ENCODE measurements around the gene ZNF319. TPM values are rescaled to one million over a fixed set of nuclear protein-coding genes. Genes with fewer than 3 reads are reported as not detected.

Gene ZNF319
- total RNA-seq, 2 experiments from 2014 or later = 4.2 to 5.4 TPM

DNA sequence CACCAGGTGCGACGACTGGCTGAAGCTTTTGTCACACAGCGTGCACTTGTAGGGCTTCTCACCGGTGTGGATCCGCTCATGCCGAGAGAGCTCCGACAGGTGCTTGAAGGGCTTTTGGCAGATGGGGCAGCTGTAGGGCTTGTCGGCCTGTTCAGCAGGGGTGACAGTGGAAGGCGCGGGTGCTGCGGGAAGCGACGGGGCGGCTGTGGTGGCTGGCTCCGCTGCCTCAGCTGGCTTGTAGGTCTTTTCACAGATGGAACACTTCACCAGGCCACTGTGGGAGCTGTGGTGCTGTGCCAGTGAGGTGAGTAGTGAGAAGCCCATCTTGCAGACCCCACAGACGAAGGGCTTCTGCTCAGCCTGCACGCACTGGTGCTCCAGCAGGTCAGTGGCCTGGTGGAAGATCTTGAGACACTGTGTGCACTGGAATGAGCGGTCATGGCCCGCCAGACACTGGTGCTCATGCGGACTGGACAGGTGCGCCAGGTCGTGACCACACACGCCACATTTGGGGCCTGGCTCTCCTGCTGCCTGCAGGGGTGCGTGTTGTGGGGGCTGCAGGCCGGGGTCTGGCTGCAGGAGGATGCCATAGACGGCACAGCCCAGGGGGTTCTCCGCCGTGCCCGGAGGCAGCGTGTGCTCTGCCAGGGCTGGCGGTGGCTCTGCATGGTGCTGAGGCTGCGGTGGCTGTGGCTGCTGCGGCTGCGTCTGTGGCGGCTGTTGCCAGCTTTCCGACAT is 2.8 kb downstream of the ZNF319 start:
- Mint-ChIP-seq H3K27me3 (ENCODE audit: low read depth) (no peaks in the 10 kb centered on the region), H3K27ac (no peak overlapping the region), H3K36me3 (ENCODE audit: low read depth) (no peaks in the 10 kb centered on the region), H3K4me3 (no peak overlapping the region), H3K4me1 (ENCODE audit: low read depth) (peaks cover 47% of the 10 kb centered on the region), H3K9me3 (no peaks in the 10 kb centered on the region)
- intact Hi-C loops (cut with micrococcal nuclease) = no loop called here
- DNase-seq = no peak
- CTCF ChIA-PET = interaction anchor here (1.0 to 3.8 kb wide), 2 partner anchors 18 to 98 kb away, joined by 3 to 30 read pairs; no protein-coding TSS in a partner anchor

- H3K4me3 Mint-ChIP-seq = no peak overlapping the region
- CTCF ChIA-PET = interaction anchor here (3.8 kb wide), 1 partner anchor 98 kb away, joined by 30 read pairs; no protein-coding TSS in a partner anchor
- intact Hi-C loops (cut with micrococcal nuclease) = no loop called here
- DNase-seq = no peak
- peaks cover 41% of the 10 kb centered on the region for H3K4me1 Mint-ChIP-seq (ENCODE audit: low read depth)
- H3K27me3 Mint-ChIP-seq (ENCODE audit: low read depth) = no peaks in the 10 kb centered on the region
- no peaks in the 10 kb centered on the region for H3K36me3 Mint-ChIP-seq (ENCODE audit: low read depth)
- H3K9me3 Mint-ChIP-seq = no peaks in the 10 kb centered on the region
- H3K27ac Mint-ChIP-seq = no peak overlapping the region
Observed at GRCh38 chr16:57997176-57997527, 3.3 kb downstream of the ZNF319 start.

DNA sequence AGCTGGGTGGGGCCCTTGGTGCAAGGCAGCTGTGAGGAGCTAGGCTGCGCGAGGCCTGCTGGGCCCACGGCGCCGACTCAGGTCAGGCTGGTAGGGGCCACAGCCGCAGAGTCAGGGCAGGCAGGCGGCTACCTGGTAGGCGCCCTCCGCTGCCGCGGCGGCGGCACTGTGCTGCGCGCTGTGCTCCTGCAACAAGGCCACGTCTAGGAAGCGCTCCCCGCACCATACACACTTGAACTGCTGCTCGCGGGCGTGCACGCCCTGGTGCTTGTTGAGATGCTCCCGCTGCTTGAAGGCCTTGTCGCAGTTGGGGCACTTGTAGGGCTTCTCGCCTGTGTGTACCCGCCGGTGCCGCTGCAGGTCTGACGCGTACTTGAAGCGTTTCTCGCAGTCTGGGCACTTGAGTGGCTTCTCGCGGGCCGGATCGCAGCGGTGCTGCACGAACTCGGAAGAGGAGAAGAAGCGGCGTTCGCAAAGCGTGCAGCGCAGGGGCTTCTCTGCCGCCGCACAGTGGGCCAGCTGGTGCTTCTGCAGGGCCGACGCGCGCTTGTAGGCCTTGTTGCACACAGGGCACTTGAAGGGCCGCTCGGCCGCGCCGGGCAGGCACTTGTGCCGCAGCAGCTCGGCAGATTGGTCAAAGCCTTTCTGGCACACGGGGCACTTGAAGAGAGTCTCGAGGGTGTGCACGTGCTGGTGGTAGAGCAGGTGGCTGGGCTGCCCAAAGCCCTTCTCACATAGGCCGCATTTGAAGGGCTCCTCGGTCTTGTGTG is 3.9 kb downstream of the ZNF319 start:
- intact Hi-C loops (cut with micrococcal nuclease) = no loop called here
- no peak for DNase-seq
- H3K36me3 Mint-ChIP-seq (ENCODE audit: low read depth) = no peaks in the 10 kb centered on the region
- no peak overlapping the region for H3K4me3 Mint-ChIP-seq
- no peaks in the 10 kb centered on the region for H3K27me3 Mint-ChIP-seq (ENCODE audit: low read depth)
- no peaks in the 10 kb centered on the region for H3K9me3 Mint-ChIP-seq
- CTCF ChIA-PET = no interaction called here
- H3K4me1 Mint-ChIP-seq (ENCODE audit: low read depth) = peaks cover 36% of the 10 kb centered on the region
- H3K27ac Mint-ChIP-seq = no peak overlapping the region

DNA sequence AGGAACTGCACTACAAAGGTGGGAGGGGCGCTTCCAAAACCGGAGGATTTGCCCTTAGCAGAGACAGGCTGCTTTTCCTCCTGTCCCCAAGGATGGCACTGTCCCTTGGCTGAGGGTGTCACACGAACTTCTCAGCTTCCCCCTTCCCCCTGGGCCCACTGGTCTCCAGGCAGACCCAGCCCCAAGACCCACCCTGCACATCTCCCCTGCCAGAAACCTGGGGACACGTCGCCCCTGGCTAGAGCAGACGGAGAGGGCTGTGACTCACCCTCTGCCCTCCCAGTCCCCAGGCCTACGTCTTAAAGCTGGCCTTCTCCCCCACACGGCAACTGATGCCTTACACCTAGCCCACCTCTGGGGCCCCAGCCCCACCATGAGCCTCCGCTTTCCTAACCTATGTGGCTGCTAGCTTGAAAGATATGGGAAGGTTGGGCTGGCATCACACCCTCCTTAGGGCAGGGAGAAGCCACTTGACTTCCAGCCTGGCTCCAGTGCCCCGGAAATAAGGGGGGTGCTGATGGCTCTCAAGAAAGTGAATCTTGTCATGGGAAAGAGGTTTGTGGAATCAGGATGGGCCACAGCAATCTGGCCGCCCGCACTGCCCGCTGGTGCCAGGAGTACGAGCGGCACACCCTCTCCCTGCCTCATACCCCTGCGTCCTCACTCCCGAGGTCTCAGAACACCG is 4.6 kb downstream of the ZNF319 start:
- H3K27ac Mint-ChIP-seq = peak overlapping the region; percentile 30
- H3K4me1 Mint-ChIP-seq (ENCODE audit: low read depth) = peaks cover 34% of the 10 kb centered on the region
- H3K27me3 Mint-ChIP-seq (ENCODE audit: low read depth) = no peaks in the 10 kb centered on the region
- CTCF ChIA-PET = no interaction called here
- intact Hi-C loops (cut with micrococcal nuclease) = no loop called here
- no peaks in the 10 kb centered on the region for H3K36me3 Mint-ChIP-seq (ENCODE audit: low read depth)
- no peak for DNase-seq
- H3K9me3 Mint-ChIP-seq = no peaks in the 10 kb centered on the region
- H3K4me3 Mint-ChIP-seq = no peak overlapping the region

DNA sequence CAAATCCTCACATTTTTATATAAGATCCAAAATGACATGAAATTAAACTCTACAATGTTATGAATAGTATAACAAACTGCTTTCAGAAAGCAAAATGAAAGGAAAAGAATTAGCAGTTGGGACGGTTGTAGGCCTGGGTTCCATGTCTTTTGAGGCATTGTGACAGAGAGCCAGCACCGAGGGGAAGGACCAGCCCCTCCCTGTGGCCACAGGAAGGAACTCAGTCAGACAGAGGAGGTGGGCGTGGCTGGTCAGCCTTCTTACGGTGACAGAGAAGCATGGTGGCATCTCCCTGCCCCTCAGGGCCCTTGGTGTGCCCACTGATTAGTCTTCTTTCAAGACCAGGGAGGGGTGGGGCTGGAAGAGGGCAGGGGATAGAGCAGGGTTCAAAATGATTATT is 5.7 kb downstream of the ZNF319 start:
- Mint-ChIP-seq H3K4me1 (ENCODE audit: low read depth) (peaks cover 34% of the 10 kb centered on the region), H3K27ac (no peak overlapping the region), H3K4me3 (no peak overlapping the region), H3K9me3 (no peaks in the 10 kb centered on the region), H3K36me3 (ENCODE audit: low read depth) (no peaks in the 10 kb centered on the region), H3K27me3 (ENCODE audit: low read depth) (no peaks in the 10 kb centered on the region)
- intact Hi-C loops (cut with micrococcal nuclease) = no loop called here
- CTCF ChIA-PET = no interaction called here
- peak; percentile 54 for DNase-seq

- no peak for DNase-seq
- H3K4me3 Mint-ChIP-seq = no peak overlapping the region
- peaks cover 30% of the 10 kb centered on the region for H3K4me1 Mint-ChIP-seq (ENCODE audit: low read depth)
- CTCF ChIA-PET = no interaction called here
- intact Hi-C loops (cut with micrococcal nuclease) = no loop called here
- H3K27me3 Mint-ChIP-seq (ENCODE audit: low read depth) = no peaks in the 10 kb centered on the region
- no peaks in the 10 kb centered on the region for H3K36me3 Mint-ChIP-seq (ENCODE audit: low read depth)
- no peaks in the 10 kb centered on the region for H3K9me3 Mint-ChIP-seq
- H3K27ac Mint-ChIP-seq = no peak overlapping the region
Observed at GRCh38 chr16:57994361-57994760, 6.1 kb downstream of the ZNF319 start.

DNA sequence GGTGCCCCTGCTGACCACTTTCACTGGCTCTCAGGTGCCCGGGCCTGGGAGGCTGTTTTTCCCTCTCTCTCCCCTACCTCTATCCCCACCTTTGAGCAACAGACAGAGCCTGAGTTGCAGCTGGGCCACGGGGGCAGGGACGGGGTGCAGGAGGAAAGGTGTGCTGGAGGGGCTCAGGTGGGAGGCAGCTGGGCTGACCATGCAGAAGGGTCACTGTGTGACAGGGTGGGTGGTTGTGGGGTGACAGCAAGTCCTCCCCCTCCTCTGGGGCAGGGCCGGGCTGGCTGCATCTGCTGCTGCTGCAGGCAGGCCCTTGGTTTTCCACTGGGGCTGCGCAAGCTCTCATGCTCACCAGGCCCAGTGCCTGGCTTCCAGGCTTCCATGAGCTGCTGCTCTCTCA is 6.6 kb downstream of the ZNF319 start:
- H3K27me3 Mint-ChIP-seq (ENCODE audit: low read depth) = no peaks in the 10 kb centered on the region
- H3K27ac Mint-ChIP-seq = no peak overlapping the region
- H3K4me3 Mint-ChIP-seq = no peak overlapping the region
- DNase-seq = no peak
- no peaks in the 10 kb centered on the region for H3K36me3 Mint-ChIP-seq (ENCODE audit: low read depth)
- CTCF ChIA-PET = no interaction called here
- peaks cover 25% of the 10 kb centered on the region for H3K4me1 Mint-ChIP-seq (ENCODE audit: low read depth)
- intact Hi-C loops (cut with micrococcal nuclease) = no loop called here
- no peaks in the 10 kb centered on the region for H3K9me3 Mint-ChIP-seq

DNA sequence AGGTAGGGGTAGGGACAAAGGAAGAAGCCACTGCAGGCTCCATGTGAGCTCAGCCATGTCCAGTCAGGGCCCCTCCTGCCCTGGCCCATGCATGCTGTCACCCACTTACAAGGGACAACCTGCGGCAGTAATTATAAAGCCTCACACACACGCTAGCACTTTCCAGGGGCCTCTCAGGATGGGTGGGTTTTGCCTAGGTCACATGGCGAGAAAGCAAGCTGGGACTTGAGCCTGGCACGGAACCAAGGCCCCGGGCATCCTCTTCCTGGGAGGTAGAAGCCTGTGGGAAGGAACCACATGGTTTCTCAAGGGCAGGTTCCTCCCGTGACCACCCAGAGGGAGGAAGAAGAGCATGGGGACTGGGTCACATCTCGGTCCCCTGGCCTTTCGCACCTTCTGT is 7.0 kb downstream of the ZNF319 start:
- Mint-ChIP-seq H3K27ac (no peak overlapping the region), H3K9me3 (no peaks in the 10 kb centered on the region), H3K36me3 (ENCODE audit: low read depth) (no peaks in the 10 kb centered on the region), H3K4me3 (no peak overlapping the region), H3K27me3 (ENCODE audit: low read depth) (no peaks in the 10 kb centered on the region), H3K4me1 (ENCODE audit: low read depth) (peaks cover 21% of the 10 kb centered on the region)
- CTCF ChIA-PET = no interaction called here
- DNase-seq = no peak
- intact Hi-C loops (cut with micrococcal nuclease) = no loop called here

GRCh38 chr16:57992084-57992483 is 8.4 kb downstream of the ZNF319 start:
- no peaks in the 10 kb centered on the region for H3K27me3 Mint-ChIP-seq (ENCODE audit: low read depth)
- H3K4me1 Mint-ChIP-seq (ENCODE audit: low read depth) = peaks cover 7% of the 10 kb centered on the region
- DNase-seq = no peak
- no peaks in the 10 kb centered on the region for H3K9me3 Mint-ChIP-seq
- H3K27ac Mint-ChIP-seq = no peak overlapping the region
- intact Hi-C loops (cut with micrococcal nuclease) = no loop called here
- no peak overlapping the region for H3K4me3 Mint-ChIP-seq
- H3K36me3 Mint-ChIP-seq (ENCODE audit: low read depth) = no peaks in the 10 kb centered on the region
- CTCF ChIA-PET = no interaction called here

DNA sequence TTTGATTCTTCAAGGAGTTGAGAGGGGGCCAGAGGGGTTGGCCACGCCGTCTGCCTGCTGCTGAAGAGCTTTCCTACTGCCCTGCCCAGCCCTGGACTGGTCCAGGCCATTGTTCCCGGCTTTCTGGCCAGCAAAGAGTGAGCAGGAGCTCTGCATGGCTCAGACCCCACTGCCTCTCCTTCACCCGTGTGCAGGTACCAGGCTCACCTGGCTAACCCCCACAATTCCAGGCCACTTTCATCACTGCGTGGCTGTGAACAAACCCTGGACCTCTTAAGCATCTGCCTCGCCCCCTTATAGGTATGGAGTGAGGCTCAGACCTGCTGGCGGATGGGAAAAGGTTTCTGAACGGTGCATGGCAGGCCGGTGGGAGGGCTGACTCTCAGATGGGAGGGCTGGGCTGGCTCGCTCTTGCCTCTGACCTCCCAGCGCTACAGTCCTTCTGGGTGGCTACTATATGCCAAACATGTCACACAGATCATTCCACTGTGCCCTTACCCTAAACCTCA is 8.9 kb downstream of the ZNF319 start:
- Mint-ChIP-seq H3K4me1 (ENCODE audit: low read depth) (peaks cover 6% of the 10 kb centered on the region), H3K27me3 (ENCODE audit: low read depth) (no peaks in the 10 kb centered on the region), H3K4me3 (no peak overlapping the region), H3K36me3 (ENCODE audit: low read depth) (no peaks in the 10 kb centered on the region), H3K27ac (no peak overlapping the region), H3K9me3 (no peaks in the 10 kb centered on the region)
- CTCF ChIA-PET = no interaction called here
- DNase-seq = no peak
- intact Hi-C loops (cut with micrococcal nuclease) = no loop called here

GRCh38 chr16:57988929-57989328 is 11.5 kb downstream of the ZNF319 start:
- H3K27me3 Mint-ChIP-seq (ENCODE audit: low read depth) = no peaks in the 10 kb centered on the region
- intact Hi-C loops (cut with micrococcal nuclease) = no loop called here

GRCh38 chr16:57987441-57988177 is 12.9 kb downstream of the ZNF319 start:
- H3K27me3 Mint-ChIP-seq (ENCODE audit: low read depth) = no peaks in the 10 kb centered on the region
- no peak overlapping the region for H3K4me3 Mint-ChIP-seq
- H3K27ac Mint-ChIP-seq = no peak overlapping the region
- H3K36me3 Mint-ChIP-seq (ENCODE audit: low read depth) = no peaks in the 10 kb centered on the region
- CTCF ChIA-PET = no interaction called here
- DNase-seq = no peak
- intact Hi-C loops (cut with micrococcal nuclease) = no loop called here
- no peaks in the 10 kb centered on the region for H3K9me3 Mint-ChIP-seq
- H3K4me1 Mint-ChIP-seq (ENCODE audit: low read depth) = peaks cover 9% of the 10 kb centered on the region

More at GRCh38 chr16:57988929-57989328, 11.5 kb downstream of the ZNF319 start:
- H3K4me3 Mint-ChIP-seq = no peak overlapping the region
- no peak for DNase-seq
- CTCF ChIA-PET = interaction anchor here (1.5 kb wide), 1 partner anchor 11 kb away, joined by 4 read pairs; no protein-coding TSS in a partner anchor
- no peaks in the 10 kb centered on the region for H3K36me3 Mint-ChIP-seq (ENCODE audit: low read depth)
- H3K4me1 Mint-ChIP-seq (ENCODE audit: low read depth) = peaks cover 9% of the 10 kb centered on the region
- H3K9me3 Mint-ChIP-seq = no peaks in the 10 kb centered on the region
- H3K27ac Mint-ChIP-seq = peak overlapping the region; percentile 47
